Astrocyte (in vitro differentiated cells and primary cell): ENCODE data around the gene PDE4A.

Source experiments
- CTCF ChIP-seq: IDR thresholded peaks from 2 replicates; pipeline ENCODE4 v1.5.1; 2011; ENCODE audit warnings: low read depth, mild to moderate bottlenecking, inconsistent platforms, low read length, moderate library complexity; ENCODE audit not compliant: insufficient read depth
- EZH2 ChIP-seq: IDR thresholded peaks from 2 replicates; pipeline ENCODE4 v1.6.1; 2012; ENCODE audit warnings: mild to moderate bottlenecking, low read length, inconsistent platforms; ENCODE audit not compliant: insufficient read depth

- TF ChIP-seq CTCF (no peak), EZH2 (no peak)
These were observed 22.4 kb downstream of the PDE4A start for GRCh38 chr19:10442698-10443097.
